GM10847 (cell line): ENCODE results near the gene GRM8.

Experiments
- POLR2A ChIP-seq: IDR thresholded peaks from 2 replicates; pipeline ENCODE4 v1.6.1; 2011; ENCODE audit not compliant: insufficient read length; ENCODE audit errors: extremely low read depth

Gene GRM8

GRCh38 chr7:127119517-127119916 lies 133.2 kb downstream of the GRM8 start:
- TF ChIP-seq POLR2A, result no peak

GRCh38 chr7:127114742-127115265 lies 137.9 kb downstream of the GRM8 start:
- TF ChIP-seq POLR2A, result no peak

- TF ChIP-seq POLR2A, result no peak
These were observed 145.1 kb downstream of the GRM8 start for GRCh38 chr7:127107601-127108007.

GRCh38 chr7:127093340-127093739 lies 159.4 kb downstream of the GRM8 start:
- TF ChIP-seq POLR2A, result no peak

GRCh38 chr7:127091620-127092019 lies 161.1 kb downstream of the GRM8 start:
- TF ChIP-seq POLR2A, result no peak

GRCh38 chr7:127089146-127089545 lies 163.6 kb downstream of the GRM8 start:
- no peak for TF ChIP-seq POLR2A

- no peak for TF ChIP-seq POLR2A
These were observed 171.2 kb downstream of the GRM8 start for GRCh38 chr7:127081539-127081938.

- TF ChIP-seq POLR2A, result no peak
These were observed 172.2 kb downstream of the GRM8 start for GRCh38 chr7:127080576-127080975.

- no peak for TF ChIP-seq POLR2A
These were observed 185.8 kb downstream of the GRM8 start for GRCh38 chr7:127066974-127067373.

- no peak for TF ChIP-seq POLR2A
These were observed 193.3 kb downstream of the GRM8 start for GRCh38 chr7:127059475-127059874.

- no peak for TF ChIP-seq POLR2A
These were observed 194.8 kb downstream of the GRM8 start for GRCh38 chr7:127057918-127058317.

GRCh38 chr7:127056202-127056601 lies 196.5 kb downstream of the GRM8 start:
- TF ChIP-seq POLR2A, result no peak

GRCh38 chr7:127047521-127047920 lies 205.2 kb downstream of the GRM8 start:
- no peak for TF ChIP-seq POLR2A

- TF ChIP-seq POLR2A, result no peak
These were observed 210.9 kb downstream of the GRM8 start for GRCh38 chr7:127041689-127042452.

- TF ChIP-seq POLR2A, result no peak
These were observed 212.7 kb downstream of the GRM8 start for GRCh38 chr7:127040042-127040441.

- no peak for TF ChIP-seq POLR2A
These were observed 213.2 kb downstream of the GRM8 start for GRCh38 chr7:127039541-127039940.
